Amniotic epithelial cell (primary cell): ENCODE results near the gene NEDD4.
"Not testable (repeated sequence)": the region's sequence is repeated elsewhere in the genome, so short reads cannot be mapped to it uniquely, and the experiment has no call there.

ENCODE experiments used
- DNase-seq: peaks from one replicate; pipeline ENCODE4 v3.0.0-alpha.2; 2010; ENCODE audit warnings: low read depth

NEDD4 gene

DNA sequence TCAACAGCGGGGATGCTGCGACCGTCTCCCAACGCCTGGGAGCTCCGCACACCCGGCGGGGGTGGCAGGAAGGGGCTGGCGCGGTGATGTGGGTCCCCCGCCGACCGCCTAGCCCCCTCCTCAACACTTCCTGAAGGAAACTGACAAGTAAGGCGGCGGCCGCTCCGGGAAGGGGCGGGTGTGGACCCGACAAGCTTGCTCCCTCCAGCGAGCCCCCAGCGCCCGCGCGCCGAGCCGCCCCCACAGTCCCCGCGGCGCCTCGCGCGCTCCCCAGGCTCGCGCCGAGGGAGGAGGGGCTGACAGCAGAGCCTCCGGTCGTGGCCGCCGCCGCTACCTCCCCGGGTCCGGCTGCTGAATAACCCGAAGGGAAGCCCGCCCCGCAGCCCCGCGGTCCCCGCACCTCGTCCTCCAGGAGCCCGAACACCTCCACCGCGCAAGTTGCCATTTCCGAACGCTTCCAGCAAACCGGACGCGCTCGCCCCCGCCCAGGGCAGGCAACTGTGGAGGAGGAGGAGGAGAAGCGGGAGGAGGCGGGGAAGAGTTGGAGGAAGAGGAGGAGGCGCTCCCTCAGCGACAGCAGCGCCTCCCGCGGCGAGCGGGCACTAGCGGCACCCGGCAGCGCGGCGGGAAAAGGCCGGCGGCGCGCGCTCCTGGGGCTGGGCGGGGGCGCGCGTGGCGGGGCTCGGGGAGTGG is at the start of gene NEDD4:
Gene NEDD4 (minus strand): TSS at position 502 of the 693 bp plus-strand sequence. CDS start 57 bp downstream, at position 445.
- peak; percentile 88 for DNase-seq

DNA sequence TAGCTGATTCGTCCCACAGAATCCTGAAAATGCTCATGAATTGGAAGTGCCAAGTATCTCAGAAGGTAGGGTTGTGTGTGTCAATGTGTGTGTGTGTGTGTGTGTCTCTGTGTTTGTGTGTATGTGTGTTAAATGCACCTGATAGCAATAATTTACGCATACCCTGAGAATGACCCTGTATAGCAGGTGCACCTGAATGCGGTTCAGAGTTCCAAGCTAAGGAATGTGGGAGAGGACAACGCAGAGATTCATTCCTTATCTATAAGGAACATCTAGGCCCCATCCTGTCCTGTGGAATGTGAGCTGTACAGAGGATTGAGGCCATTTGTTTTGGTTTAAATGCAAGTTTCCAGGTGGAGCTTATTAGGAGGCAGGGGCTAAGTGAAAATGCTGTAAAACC is 49.1 kb upstream of the NEDD4 start:
- no peak for DNase-seq

DNA sequence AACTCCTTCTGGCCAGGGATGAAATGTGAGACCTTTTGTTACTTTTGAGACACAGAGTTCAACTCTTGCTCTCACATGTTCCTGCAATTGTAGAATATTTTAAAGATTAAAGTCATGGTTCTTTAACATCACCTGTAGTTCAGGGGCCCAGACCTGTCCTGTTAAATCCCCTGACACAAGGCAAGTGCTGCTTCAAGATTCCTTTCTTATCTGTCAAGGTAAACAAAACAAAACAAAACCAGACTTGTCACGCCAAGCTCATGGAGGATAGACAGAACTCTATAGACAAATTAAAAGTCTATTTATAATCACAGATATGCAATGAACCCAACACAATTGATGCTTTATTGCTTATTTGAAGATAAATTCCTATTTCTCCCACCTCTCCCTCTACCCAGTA is 48.6 kb upstream of the NEDD4 start:
- DNase-seq = no peak

DNA sequence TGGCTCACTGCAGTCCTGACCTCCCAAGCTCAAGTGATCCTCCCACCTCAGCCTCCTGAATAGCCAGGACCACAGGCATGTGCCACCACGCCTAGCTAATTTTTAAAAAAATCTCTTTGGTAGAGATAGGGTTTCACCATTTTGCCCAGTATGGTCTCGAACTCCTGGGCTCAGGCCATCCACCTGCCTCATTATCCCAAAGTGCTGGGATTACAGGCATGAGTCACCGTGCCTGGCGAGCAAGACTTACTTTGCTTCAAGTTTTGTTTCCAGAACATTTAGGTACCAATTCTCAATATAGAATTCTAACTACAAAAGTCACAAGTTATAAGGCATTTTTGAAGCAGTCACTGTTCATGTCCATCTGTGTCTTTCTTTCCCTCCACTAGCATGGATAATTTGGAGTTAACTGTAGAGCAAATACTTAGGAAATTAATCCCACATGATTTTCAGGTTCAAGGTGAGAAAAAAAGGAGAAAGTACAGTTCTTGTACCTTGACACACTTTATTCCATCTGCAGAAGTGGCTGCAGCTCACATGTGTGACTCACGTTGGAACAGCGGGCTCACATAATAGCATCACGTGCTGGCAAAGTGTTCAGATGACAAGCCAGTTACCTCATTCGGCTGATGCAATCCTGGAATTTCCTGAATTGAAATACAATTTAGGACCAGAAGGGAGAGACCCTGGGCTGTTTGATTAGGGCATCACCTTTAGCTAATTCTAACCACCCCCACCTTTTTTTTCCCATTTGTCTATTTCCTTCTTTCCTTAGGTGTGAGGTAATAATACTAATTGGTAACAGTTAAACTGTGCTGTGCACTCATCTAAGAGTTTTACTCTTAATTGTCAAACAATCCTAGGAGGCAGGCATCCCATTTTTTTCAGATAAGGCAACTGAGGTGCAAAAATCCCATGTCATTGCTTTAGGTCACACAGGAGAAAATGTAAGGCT is 46.9 kb upstream of the NEDD4 start:
- DNase-seq = peak; percentile 92

DNA sequence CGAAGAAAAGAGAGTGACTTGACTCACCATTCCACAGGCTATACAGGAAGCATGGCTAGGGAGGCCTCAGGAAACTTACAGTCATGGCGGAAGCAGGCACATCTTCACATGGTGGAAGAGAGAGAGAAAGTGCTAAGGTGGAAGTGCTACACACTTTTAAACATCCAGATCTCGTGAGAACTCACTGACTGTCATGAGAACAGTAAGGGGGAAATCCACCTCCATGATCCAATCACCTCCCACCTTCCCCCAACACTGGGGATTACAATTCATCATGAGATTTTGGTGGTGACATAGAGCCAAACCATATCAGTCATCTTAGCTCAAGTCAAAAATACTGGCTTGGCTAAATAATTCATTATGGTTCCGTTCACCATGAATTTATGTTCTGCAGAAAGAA is 45.3 kb upstream of the NEDD4 start:
- no peak for DNase-seq

DNA sequence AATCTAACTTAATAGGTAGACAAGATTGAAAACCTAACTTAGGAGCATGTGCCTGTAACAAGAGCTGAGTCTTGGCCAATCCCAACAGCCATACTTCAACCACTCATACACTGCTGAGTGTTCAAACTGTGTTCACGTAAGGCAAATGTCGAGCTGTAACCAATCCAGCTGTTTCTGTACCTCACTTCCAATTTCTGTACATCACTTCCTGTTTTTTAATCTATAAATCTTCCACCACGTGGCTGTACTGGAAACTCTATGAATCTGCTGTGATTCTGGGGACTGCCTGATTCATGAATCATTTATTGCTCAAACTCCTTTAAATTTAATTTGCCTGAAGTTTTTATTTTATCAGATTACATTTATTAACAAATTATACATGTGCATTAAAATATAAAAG is 44.6 kb upstream of the NEDD4 start:
- peak; percentile 35 for DNase-seq

DNA sequence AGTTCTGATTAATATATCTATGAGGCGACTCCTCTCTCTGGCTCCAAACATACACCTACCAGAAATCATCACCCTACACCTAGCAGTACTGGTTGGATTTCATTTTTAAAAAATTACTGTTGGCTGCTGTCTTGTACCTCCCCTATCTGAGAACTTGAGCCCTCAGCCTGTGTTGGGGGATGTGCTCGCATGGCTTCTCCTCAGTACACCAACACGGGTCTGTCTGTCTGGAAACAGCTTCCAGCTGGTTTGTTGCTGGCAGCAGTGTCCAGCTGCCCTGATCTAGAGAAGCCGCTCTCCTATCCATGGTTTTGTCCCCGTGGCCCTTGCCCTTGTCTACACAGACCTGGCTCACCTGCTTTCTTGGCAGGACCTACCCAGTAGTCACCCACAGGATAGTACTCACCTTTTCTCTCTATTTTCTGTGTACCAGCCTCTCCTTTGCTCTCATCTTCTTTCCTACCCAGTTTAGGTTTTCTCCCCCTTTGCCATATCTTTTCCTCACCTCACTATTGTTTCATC is 43.2 kb upstream of the NEDD4 start:
- DNase-seq = no peak

DNA sequence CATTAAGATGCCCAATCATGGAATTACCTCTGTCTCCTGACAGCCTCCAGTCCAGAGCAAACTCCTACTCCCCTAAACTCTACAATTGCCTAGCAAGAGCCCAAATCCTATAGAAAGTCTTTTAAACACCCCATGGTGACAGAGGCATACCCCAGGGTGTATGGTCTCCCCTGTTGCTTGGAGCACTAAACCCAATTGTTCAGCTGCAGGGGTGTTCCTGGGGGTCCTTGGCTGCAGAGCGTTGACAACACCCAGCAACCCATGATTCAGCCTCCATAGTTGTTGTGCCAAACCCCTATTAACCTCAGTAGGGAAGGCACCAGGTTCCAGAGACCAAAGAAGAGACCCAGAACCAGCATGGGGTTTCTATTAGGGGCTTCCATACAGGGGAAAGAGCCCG is 41.8 kb upstream of the NEDD4 start:
- DNase-seq = no peak

DNA sequence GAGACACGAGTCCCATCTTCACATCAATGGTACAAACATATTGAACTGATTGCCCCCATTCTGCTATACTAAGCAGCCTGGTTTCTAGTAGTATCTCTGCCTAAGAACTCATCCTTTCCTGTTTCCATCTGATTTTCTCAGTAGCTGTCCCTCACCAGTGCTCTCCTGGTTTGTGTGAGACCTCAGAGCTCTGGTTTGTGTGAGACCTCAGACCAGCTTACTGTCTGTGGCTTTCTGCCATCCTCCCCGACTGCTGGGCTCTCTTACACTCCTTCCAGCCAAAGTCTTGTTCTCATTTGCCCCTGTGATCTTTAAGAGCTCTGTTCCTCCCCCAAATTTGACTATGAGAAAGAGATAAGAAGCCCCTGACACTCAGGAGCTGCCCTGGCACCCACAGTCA is 41.1 kb upstream of the NEDD4 start:
- DNase-seq = peak; percentile 15

DNA sequence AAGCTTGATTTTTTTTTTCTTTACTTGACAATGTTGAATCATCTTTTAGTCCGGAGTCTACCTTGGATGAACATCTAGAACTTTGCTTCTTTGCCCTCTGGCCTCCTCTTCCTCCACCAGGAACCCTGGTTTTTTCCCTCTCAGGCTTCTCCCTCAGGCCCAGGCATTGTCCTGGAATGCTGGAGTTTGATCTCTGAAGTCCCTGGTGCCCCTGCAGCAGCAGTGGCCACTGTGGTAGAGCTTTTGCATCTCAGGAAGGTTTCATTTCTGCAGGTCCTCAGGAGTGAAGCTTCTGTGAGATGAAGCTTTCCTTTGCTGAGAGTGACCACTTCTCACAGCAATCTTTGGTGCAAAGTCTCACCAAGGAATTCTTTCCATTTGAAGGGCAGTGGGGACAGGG is 39.0 kb upstream of the NEDD4 start:
- DNase-seq = no peak

DNA sequence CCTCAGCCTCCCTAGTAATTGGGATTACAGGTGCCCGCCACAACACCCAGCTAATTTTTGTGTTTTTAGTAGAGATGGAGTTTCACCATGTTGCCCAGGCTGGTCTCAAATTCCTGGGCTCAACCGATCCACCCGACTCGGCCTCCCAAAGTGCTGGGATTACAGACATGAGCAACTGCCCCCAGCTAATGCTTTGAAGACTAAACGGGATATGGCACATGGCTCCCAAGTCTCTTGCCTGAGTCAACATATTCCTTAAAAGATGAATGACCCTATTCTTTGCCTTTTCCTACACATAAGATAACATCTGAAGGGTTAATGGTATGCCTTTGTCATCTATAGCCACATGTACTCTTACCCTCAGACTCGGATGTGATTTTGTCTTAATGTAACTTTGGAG is 38.4 kb upstream of the NEDD4 start:
- DNase-seq = no peak

DNA sequence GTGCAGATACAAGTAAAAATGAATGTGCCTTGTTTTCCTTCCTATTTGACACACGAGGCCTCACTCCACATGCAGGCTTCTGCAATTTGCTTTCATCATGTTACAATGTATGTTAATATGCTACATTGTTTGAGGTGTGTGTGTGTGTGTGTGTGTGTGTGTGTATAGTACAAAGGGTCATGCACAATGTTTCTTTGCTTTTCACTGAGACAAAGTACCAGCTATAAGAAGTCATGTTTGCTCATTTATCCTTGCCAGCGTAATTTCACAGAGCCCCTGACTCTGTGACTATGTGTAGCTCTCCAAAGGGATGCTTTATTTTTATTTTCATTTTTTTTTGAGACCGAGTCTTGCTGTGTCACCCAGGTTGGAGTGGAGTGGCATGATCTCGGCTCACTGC is 38.0 kb upstream of the NEDD4 start:
- no peak for DNase-seq

DNA sequence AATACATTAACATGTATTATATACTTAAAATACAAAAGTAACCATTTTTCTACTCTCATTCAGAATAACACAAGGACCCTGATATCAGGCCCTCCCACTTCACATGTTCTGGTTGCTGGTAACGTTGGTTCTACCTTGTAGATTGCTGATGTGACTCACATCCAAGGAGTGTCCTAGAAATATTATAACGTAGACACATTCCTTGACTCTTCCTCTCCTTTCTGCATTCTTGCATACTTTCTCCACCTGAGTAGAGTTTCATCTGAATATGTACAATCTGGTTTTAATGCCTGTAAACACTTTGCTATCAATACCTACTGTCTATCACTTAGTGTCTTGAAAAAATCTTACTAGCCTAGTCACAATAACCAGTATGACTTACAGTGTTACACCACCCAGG is 35.0 kb upstream of the NEDD4 start:
- no peak for DNase-seq

DNA sequence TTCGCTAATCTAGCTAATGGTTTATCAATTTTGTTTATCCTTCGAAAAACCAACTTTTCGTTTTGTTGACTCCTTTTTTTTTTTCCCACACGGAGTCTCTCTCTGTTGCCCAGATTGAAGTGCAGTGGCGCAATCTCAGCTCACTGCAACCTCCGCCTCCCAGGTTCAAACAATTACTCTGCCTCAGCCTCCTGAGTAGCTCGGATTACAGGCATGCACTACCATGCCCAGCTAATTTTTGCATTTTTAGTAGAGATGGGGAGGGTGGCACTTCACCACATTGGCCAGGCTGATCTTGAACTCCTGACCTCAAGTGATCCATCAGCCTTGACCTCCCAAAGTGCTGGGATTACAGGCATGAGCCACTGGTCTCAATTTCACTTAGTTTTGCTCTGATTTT is 29.7 kb upstream of the NEDD4 start:
- not testable (repeated sequence) for DNase-seq

DNA sequence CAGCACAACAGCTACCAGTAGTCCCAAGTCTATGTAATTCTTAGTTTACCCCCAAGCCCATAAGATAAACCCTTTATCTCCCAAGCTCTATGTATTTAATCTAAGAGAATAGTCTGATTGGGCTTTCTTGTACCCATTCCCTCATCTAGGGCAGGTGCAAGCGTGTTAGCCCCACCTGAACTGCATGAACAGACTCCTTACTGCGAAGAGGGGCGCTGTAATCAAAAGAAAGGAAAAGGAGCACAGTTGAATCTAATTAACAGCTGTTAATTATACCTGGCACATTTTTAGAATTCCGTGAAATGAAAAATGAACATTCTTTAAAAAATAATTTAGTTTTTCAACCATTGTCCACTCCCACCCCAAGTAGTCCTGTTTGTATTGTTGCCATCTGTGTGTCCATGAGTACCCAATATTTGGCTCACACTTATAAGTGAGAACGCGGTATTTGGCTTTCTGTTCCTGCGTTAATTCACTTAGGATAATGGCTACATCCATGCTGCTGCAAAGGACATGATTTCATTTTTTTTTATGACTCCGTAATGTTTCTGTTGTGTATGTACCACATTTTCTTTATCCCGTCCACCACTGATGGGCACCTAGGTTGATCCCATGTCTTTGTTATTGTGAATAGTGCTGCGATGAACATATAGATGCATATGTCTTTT is 26.5 kb upstream of the NEDD4 start:
- no peak for DNase-seq

DNA sequence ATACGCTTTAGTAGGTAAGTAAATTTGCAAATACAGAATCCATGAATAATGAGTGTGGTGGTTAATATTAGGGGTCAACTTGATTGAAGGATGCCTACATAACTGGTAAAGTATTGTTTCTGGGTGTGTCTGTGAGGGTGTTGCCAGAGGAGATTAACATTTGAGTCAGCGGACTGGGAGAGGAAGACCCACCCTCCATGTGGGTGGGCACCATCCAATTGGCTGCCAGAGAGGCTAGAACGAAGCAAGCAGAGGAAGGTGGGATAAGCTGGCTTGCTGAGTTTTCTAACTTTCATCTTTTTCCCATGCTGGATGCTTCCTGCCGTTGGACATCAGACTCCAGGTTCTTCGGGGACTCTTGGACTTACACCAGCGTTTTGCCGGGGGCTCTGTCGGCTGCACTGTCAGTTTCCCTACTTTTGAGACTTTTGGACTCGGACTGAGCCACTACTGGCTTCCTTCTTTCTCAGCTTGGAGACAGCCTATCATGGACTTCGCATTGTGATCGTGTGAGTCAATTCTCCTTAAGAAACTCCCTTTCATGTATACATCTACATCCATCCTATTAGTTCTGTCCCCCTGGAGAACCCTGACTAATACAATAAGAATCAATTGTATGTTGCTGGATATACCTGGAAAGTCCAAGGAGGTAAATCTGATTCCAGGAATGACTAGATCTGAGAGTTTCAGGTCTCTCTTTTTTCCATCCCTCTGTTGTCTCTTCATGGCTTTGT is 25.8 kb upstream of the NEDD4 start:
- no peak for DNase-seq

DNA sequence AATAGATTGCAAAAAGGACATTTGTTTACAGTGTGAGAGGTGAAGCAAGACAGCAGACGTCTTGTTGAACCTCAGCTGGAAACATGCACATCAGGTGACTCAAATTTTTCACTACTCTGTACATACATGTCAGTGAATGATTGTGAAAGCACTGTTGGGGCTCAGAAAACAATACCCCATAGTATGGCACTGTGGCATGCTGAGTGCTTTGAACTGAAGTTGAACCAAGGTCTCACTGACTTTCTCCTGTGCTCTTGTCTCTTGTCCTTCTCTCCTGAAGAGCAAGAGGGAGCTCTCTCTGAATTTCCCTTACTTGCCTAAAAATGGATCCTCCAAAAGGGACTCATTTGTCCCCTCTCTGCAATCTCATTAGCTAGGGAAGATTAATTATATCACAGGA is 24.5 kb upstream of the NEDD4 start:
- DNase-seq = peak; percentile 63

DNA sequence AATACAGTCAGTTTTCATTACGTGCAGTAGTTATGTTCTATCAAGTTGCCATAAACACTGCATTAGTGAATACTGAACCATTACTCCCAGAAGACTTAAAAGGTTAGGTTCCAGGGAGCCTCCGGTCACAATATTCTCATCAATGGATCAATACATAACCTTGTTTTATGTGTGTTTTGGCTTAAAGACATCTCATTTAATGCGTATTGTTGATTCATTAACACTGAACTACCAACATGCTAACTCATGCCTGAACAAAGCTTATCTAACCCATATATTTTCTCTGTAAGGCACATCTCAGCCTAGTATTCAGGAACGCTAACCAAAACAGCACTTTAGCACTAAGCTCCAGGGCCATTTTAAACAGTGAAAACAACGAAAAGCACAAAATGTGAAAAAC is 24.1 kb upstream of the NEDD4 start:
- no peak for DNase-seq

DNA sequence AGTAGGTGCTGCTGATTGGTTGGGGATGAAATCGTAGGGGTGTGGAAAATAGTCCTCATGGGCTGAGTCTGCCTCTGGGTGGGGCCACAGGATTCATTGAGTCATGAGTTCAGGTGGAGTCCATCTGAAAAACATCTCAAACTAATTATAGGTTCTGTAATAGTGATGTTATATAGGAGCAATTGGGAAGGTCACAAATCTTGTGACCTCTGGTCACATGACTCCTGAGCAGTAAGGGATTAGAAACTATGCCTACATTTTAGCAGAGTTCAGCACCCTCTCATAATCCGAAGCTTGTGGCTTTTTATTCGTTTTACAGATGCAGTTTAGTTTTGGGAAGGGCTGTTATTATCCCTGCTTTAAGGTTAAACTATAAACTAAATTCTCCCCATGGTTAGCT is 22.9 kb upstream of the NEDD4 start:
- DNase-seq = no peak

DNA sequence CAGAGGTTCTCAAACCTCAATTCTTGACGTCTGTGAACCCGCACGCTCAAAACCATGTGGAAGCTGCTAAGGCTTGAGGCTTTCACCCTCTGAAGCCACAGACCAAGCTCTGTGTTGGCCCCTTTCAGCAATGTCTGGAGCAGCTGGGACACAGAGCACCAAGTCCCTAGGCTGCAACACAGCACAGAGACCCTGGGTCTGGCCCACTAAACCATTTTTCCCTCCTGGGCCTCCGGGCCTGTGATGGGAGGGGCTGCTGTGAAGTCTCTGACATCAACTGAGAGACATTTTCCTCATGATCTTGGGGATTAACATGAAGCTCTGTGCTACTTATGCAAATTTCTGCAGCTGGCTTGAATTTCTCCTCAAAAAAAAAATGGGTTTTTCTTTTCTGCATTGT is 21.3 kb upstream of the NEDD4 start:
- no peak for DNase-seq

DNA sequence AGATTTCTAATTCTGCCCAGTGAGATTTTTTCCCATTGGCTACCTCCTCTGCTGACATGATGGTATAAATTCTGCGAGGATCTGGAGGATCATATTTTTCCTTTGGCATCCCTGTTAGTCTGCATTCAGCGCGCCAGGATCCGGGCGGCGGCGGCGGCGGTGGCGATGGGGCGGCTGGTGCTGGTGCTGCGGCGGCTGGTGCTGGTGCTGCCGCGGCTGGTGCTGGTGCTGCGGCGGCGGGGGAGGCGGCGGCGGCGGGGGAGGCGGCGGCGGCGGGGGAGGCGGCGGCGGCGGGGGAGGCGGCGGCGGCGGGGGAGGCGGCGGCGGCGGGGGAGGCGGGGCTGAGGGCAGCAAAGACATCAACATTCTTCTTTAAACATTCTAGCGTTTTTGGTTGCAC is 13.6 kb upstream of the NEDD4 start:
- DNase-seq = not testable (repeated sequence)

DNA sequence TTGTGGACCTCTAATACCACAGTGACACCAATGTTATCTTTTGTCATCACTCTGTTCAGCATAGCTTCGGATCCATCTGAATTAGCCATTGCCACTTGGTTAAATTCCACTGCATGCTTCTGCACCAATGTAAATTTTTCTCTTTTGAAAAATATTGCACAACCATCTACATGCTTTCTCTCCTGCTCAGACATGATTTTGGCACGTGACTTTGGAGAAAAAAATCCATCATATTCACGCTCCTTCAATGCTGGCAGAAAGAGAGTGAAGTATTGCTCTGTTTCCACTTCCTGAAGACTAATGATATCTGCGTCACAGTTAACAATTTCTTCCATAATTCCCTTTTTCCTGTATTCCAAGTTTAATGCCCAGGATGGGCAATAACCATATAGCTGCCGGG is 13.0 kb upstream of the NEDD4 start:
- DNase-seq = not testable (repeated sequence)
